Thyroid gland (tissue), 4 donors: Measurements from ENCODE around the gene PACS2. TPM values are rescaled to one million over a fixed set of nuclear protein-coding genes. Genes with fewer than 3 reads are reported as not detected.

Source experiments
- DNase-seq, 2 donors: peaks; one replicate each; pipeline ENCODE4 v3.0.0-alpha.2; 2019
- H3K27ac ChIP-seq, 3 donors: fragments of 200-600 bp; sonication (generic); 1 replicate in 2 of 3; 2 replicates in 1 of 3; pipeline ENCODE4 v1.5.1; 2016 to 2019; ENCODE audit warnings: mild to moderate bottlenecking in 1 of 3, moderate library complexity in 1 of 3
- H3K27me3 ChIP-seq: fragments of 200-600 bp; sonication (generic); one replicate; pipeline ENCODE4 v1.5.1; 2019
- H3K36me3 ChIP-seq, 2 donors: fragments of 200-600 bp; sonication (generic); one replicate each; pipeline ENCODE4 v1.5.1; 2016 to 2019
- H3K4me1 ChIP-seq, 2 donors: fragments of 200-600 bp; sonication (generic); one replicate each; pipeline ENCODE4 v1.5.1; 2017 to 2019
- H3K4me3 ChIP-seq, 3 donors: fragments of 200-600 bp; sonication (generic); replicated peaks in 1 of 3; 1 replicate in 2 of 3; 2 replicates in 1 of 3; pipeline ENCODE4 v1.5.1; 2016; ENCODE audit warnings: mild to moderate bottlenecking in 1 of 3
- H3K9me3 ChIP-seq: fragments of 200-600 bp; sonication (generic); one replicate; pipeline ENCODE4 v1.5.1; 2017
- CTCF ChIP-seq, 6 experiments: fragments of 200-600 bp in 3 of 6; fragments of 450-650 bp in 3 of 6; sonication (generic) in 3 of 6; IDR thresholded peaks; one replicate each; pipeline ENCODE4 v1.5.1; 2016 to 2019; ENCODE audit warnings: antibody characterized with exemption in 6 of 6, mild to moderate bottlenecking in 2 of 6, inconsistent platforms in 1 of 6, moderate library complexity in 1 of 6
- POLR2A ChIP-seq, 2 donors: fragments of 450-650 bp; IDR thresholded peaks; one replicate each; pipeline ENCODE4 v1.6.1; 2017; ENCODE audit warnings: antibody characterized with exemption in 2 of 2, mild to moderate bottlenecking in 2 of 2, moderate library complexity in 1 of 2
- WGBS, 2 donors: methylation state at CpG; one replicate each; pipeline ENCODE4 v1.1.5; 2017; 5-methylcytosine and 5-hydroxymethylcytosine counted together
- intact Hi-C: fragments of 100-400 bp; cut with DNase I; formaldehyde crosslinking; loops from one replicate; pipeline ENCODE4 v1.15.1; 2023
- total RNA-seq, 4 donors: library from RNA; depleted of rRNA; stranded (reverse); fragments of >200 nt; gene quantifications; one replicate each; pipeline ENCODE4 v1.2.3, GENCODE V29; 2016

The PACS2 gene
- total RNA-seq, 4 donors from 2014 or later: 54.6 to 85.2 (median 72.1) TPM

- no peak for DNase-seq
- Histone ChIP-seq H3K27ac (no peak overlapping the region), H3K4me1 (no peaks in the 10 kb centered on the region), H3K27me3 (no peaks in the 10 kb centered on the region), H3K36me3 (peaks cover 14 to 32% of the 10 kb centered on the region in 2 donors), H3K4me3 (no peak overlapping the region), H3K9me3 (no peaks in the 10 kb centered on the region)
- 96 to 97% methylated on average over 9 to 13 of the region's 29 CpGs for WGBS, 2 donors
- intact Hi-C loops: no loop called here
- TF ChIP-seq POLR2A (IDR thresholded peaks at IDR 0.05) (no peak), CTCF (IDR thresholded peaks at IDR 0.05) (no peak)
Measured at GRCh38 chr14:105384605-105385321, 70.2 kb downstream of the PACS2 start.

- no peak for DNase-seq
- no peaks in the 10 kb centered on the region for H3K9me3 ChIP-seq
- H3K4me3 ChIP-seq: no peak overlapping the region
- peaks cover 14 to 32% of the 10 kb centered on the region in 2 donors for H3K36me3 ChIP-seq
- H3K27ac ChIP-seq: no peak overlapping the region
- intact Hi-C loops: no loop called here
- TF ChIP-seq POLR2A (IDR thresholded peaks at IDR 0.05): no peak
- no peak for TF ChIP-seq CTCF (IDR thresholded peaks at IDR 0.05)
- 91 to 99% methylated on average over 14 to 19 of the region's 19 CpGs for WGBS, 2 donors
- H3K4me1 ChIP-seq: no peaks in the 10 kb centered on the region
- no peaks in the 10 kb centered on the region for H3K27me3 ChIP-seq
Measured at GRCh38 chr14:105385322-105385637, 70.7 kb downstream of the PACS2 start.

- H3K4me1 ChIP-seq: no peaks in the 10 kb centered on the region
- intact Hi-C loops: no loop called here
- no peak for TF ChIP-seq CTCF (IDR thresholded peaks at IDR 0.05)
- TF ChIP-seq POLR2A (IDR thresholded peaks at IDR 0.05): no peak
- no peaks in the 10 kb centered on the region for H3K27me3 ChIP-seq
- no peaks in the 10 kb centered on the region for H3K9me3 ChIP-seq
- no peak overlapping the region for H3K27ac ChIP-seq
- H3K4me3 ChIP-seq: no peak overlapping the region
- 90 to 91% methylated on average over 19 to 21 of the region's 22 CpGs for WGBS, 2 donors
- peaks cover 14 to 32% of the 10 kb centered on the region in 2 donors for H3K36me3 ChIP-seq
- DNase-seq: no peak
Measured at GRCh38 chr14:105385698-105386365, 71.3 kb downstream of the PACS2 start.

DNA sequence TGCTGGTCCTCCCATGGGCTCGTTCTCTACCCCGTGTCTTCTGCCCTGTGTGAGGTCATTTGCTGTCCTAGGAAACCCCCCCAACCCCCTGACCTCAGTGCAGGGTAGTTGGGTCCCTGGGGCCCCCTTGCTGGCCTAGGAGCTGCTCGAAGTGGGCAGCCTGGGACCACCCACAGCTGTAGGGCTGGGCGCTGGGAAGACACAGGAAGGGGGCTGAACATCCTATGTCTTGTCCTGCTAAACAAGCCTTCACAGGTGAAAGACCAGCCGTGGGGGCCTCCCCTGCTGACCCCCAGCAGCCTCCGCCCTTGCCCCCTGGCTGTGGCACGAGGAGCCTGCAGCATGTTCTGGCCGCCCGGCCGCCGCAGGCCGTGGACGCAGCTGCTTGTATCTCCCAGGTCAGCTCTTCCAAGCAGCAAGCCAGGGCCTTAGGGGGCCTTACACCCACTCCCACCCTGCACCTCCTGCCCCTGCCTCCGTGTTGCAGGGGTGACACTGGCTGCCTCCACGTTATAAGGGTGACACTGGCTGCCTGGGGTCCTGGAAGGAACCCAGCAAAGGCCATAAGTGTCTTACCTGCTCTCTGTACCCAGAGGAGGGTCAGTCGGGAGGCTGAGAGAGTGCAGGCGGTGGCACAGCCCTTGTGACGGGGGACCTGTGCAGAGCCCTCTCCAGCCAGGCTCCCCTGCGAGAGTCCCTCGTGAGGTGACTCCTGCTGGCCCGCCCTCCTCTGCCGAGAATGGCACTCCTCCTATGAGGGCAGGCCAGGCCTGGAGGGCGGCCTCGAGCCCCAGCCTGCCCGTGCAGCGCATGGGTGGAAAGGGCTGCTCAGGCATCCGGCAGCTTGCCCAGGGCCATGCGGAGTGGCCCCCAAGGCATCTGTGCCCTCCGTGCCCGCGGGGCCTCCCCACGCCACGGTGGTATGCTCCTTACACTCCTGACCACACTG lies 72.3 kb downstream of the PACS2 start:
- no peaks in the 10 kb centered on the region for H3K9me3 ChIP-seq
- intact Hi-C loops: no loop called here
- H3K27me3 ChIP-seq: no peaks in the 10 kb centered on the region
- TF ChIP-seq CTCF (IDR thresholded peaks at IDR 0.05) (no peak), POLR2A (IDR thresholded peaks at IDR 0.05) (no peak)
- peaks cover 14 to 30% of the 10 kb centered on the region in 2 donors for H3K36me3 ChIP-seq
- DNase-seq: no peak
- no peak overlapping the region for H3K4me3 ChIP-seq
- WGBS, 2 donors: 89 to 97% methylated on average over 6 to 29 of the region's 33 CpGs
- H3K27ac ChIP-seq: no peak overlapping the region
- no peaks in the 10 kb centered on the region for H3K4me1 ChIP-seq
